Activated T-cell treated with anti-CD3 and anti-CD28 coated beads, Interleukin-2, amount 50 U/mL, for 48 hours (primary cell): Measurements from ENCODE around the gene KIAA1755.
"Not testable (repeated sequence)": the region's sequence is repeated elsewhere in the genome, so short reads cannot be mapped to it uniquely, and the experiment has no call there.

Experiments used
- DNase-seq, 2 experiments: peaks; one replicate each; pipeline ENCODE4 v3.0.0-alpha.2; 2020

The KIAA1755 gene

GRCh38 chr20:38262931-38263330 lies 2.4 kb upstream of the KIAA1755 start:
- no peak for DNase-seq

- no peak for DNase-seq
These were observed 487 bp upstream of the KIAA1755 start for GRCh38 chr20:38261054-38261390.

- no peak for DNase-seq
These were observed 534 bp downstream of the KIAA1755 start for GRCh38 chr20:38260025-38260377.

GRCh38 chr20:38258545-38259215 lies 1.9 kb downstream of the KIAA1755 start:
- DNase-seq = no peak

- no peak for DNase-seq
These were observed 3.6 kb downstream of the KIAA1755 start for GRCh38 chr20:38256966-38257365.

GRCh38 chr20:38256021-38256420 lies 4.5 kb downstream of the KIAA1755 start:
- no peak for DNase-seq

GRCh38 chr20:38255393-38255792 lies 5.1 kb downstream of the KIAA1755 start:
- DNase-seq = no peak

GRCh38 chr20:38254621-38255020 lies 5.9 kb downstream of the KIAA1755 start:
- DNase-seq = not testable (repeated sequence)

GRCh38 chr20:38253571-38253970 lies 7.0 kb downstream of the KIAA1755 start:
- no peak for DNase-seq

GRCh38 chr20:38252292-38253288 lies 7.9 kb downstream of the KIAA1755 start:
- DNase-seq = no peak

GRCh38 chr20:38251441-38251840 lies 9.1 kb downstream of the KIAA1755 start:
- DNase-seq = not testable (repeated sequence)

GRCh38 chr20:38250609-38251008 lies 9.9 kb downstream of the KIAA1755 start:
- DNase-seq = no peak

GRCh38 chr20:38249536-38250310 lies 10.8 kb downstream of the KIAA1755 start:
- no peak for DNase-seq

- DNase-seq = no peak
These were observed 12.4 kb downstream of the KIAA1755 start for GRCh38 chr20:38248133-38248532.

- not testable (repeated sequence) for DNase-seq
These were observed 12.8 kb downstream of the KIAA1755 start for GRCh38 chr20:38247725-38248124.

GRCh38 chr20:38247166-38247509 lies 13.4 kb downstream of the KIAA1755 start:
- no peak for DNase-seq

- DNase-seq = no peak
These were observed 14.0 kb downstream of the KIAA1755 start for GRCh38 chr20:38246357-38247165.

GRCh38 chr20:38245753-38246152 lies 14.8 kb downstream of the KIAA1755 start:
- DNase-seq = no peak

- DNase-seq = no peak
These were observed 16.9 kb downstream of the KIAA1755 start for GRCh38 chr20:38243709-38244020.

- peak; percentile 60 to 64 for DNase-seq
These were observed 17.5 kb downstream of the KIAA1755 start for GRCh38 chr20:38242848-38243708.

GRCh38 chr20:38241201-38241600 lies 19.3 kb downstream of the KIAA1755 start:
- DNase-seq = no peak

GRCh38 chr20:38239441-38239840 lies 21.1 kb downstream of the KIAA1755 start:
- no peak for DNase-seq
